Measurements from ENCODE around the gene RPS14.
"Not testable (repeated sequence)": the region's sequence is repeated elsewhere in the genome, so short reads cannot be mapped to it uniquely, and the experiment has no call there.

Gene RPS14

GRCh38 chr5:150419630-150420270, 29.8 kb downstream of the RPS14 start:
- in situ Hi-C loops (cut with HindIII; ENCODE audit: low sequenced_read_pairs) = no loop called here

- in situ Hi-C loops (cut with HindIII; ENCODE audit: low sequenced_read_pairs) = not testable (repeated sequence)
Measured at GRCh38 chr5:150413902-150414790, 35.4 kb downstream of the RPS14 start.

- in situ Hi-C loops (cut with HindIII; ENCODE audit: low sequenced_read_pairs) = no loop called here
Measured at GRCh38 chr5:150413176-150413901, 36.2 kb downstream of the RPS14 start.

- in situ Hi-C loops (cut with HindIII; ENCODE audit: low sequenced_read_pairs) = no loop called here
Measured at GRCh38 chr5:150412319-150413175, 37.0 kb downstream of the RPS14 start, which contains the start of gene CD74. Gene CD74, minus strand, starts transcription at chr5:150412910. Its CDS starts 161 bp downstream, at chr5:150412749.

- in situ Hi-C loops (cut with HindIII; ENCODE audit: low sequenced_read_pairs) = no loop called here
Measured at GRCh38 chr5:150411245-150411979, 38.1 kb downstream of the RPS14 start.

- in situ Hi-C loops (cut with HindIII; ENCODE audit: low sequenced_read_pairs) = no loop called here
Measured at GRCh38 chr5:150410524-150411244, 38.9 kb downstream of the RPS14 start.

GRCh38 chr5:150409638-150410523, 39.7 kb downstream of the RPS14 start:
- in situ Hi-C loops (cut with HindIII; ENCODE audit: low sequenced_read_pairs) = no loop called here

GRCh38 chr5:150408231-150408943, 41.2 kb downstream of the RPS14 start:
- in situ Hi-C loops (cut with HindIII; ENCODE audit: low sequenced_read_pairs) = no loop called here

- in situ Hi-C loops (cut with HindIII; ENCODE audit: low sequenced_read_pairs) = no loop called here
Measured at GRCh38 chr5:150407096-150407720, 42.3 kb downstream of the RPS14 start.

GRCh38 chr5:150406723-150407095, 42.8 kb downstream of the RPS14 start:
- in situ Hi-C loops (cut with HindIII; ENCODE audit: low sequenced_read_pairs) = no loop called here

GRCh38 chr5:150406103-150406722, 43.3 kb downstream of the RPS14 start:
- in situ Hi-C loops (cut with HindIII; ENCODE audit: low sequenced_read_pairs) = no loop called here

GRCh38 chr5:150404941-150405816, 44.4 kb downstream of the RPS14 start:
- in situ Hi-C loops (cut with HindIII; ENCODE audit: low sequenced_read_pairs) = loop anchor here (5.0 kb wide), 2 partner anchors 47 to 102 kb away; partner anchors contain the start of gene NDST1

GRCh38 chr5:150404535-150404934, 45.0 kb downstream of the RPS14 start:
- in situ Hi-C loops (cut with HindIII; ENCODE audit: low sequenced_read_pairs) = loop anchor here (5.0 kb wide), 2 partner anchors 48 to 103 kb away; partner anchors contain the start of gene NDST1

- in situ Hi-C loops (cut with HindIII; ENCODE audit: low sequenced_read_pairs) = loop anchor here (5.0 kb wide), 2 partner anchors 48 to 103 kb away; partner anchors contain the start of gene NDST1
Measured at GRCh38 chr5:150404121-150404520, 45.4 kb downstream of the RPS14 start.

- in situ Hi-C loops (cut with HindIII; ENCODE audit: low sequenced_read_pairs) = loop anchor here (5.0 kb wide), 2 partner anchors 49 to 104 kb away; partner anchors contain the start of gene NDST1
Measured at GRCh38 chr5:150402901-150403342, 46.6 kb downstream of the RPS14 start.

All from endothelial cell of hepatic sinusoid (primary cell).